HepG2 (cell line): Measurements from ENCODE around the gene NTN3. TPM values are rescaled to one million over a fixed set of nuclear protein-coding genes. Genes with fewer than 3 reads are reported as not detected.

Source experiments
- ATAC-seq: fragments of 200-7000 bp; cut with Tn5 transposase; 3 replicates; pipeline ENCODE4 v1.9.1; 2020; ENCODE audit warnings: mild to moderate bottlenecking, moderate library complexity
- BruUV-seq: library from RNA; stranded (reverse); fragments of 400-500 nt; replicated peaks from 2 replicates; lab custom pipeline; 2021; lab: Mats Ljungman, UMichigan
- CTCF ChIA-PET: fragments of 300-600 bp; formaldehyde crosslinking; extraction: SDS; loops from one replicate; lab custom pipeline; 2021; ENCODE audit warnings: low total read pairs, inconsistent platforms, low intra/inter-chr PET ratio; lab: Yijun Ruan, JAX
- POLR2A ChIA-PET: fragments of 350-600 bp; sonication (Branson Sonifier 250); formaldehyde crosslinking; loops from one replicate; lab custom pipeline; 2020; ENCODE audit warnings: antibody characterized with exemption, inconsistent platforms; lab: Yijun Ruan, JAX
- DNase-seq: peaks from one replicate; pipeline ENCODE4 v3.0.0-alpha.2; 2015; ENCODE audit warnings: low spot score
- FAIRE-seq: peaks from 3 replicates; lab custom pipeline; 2011; peaks lifted over from hg19 to GRCh38; lab: Jason Lieb, UNC
- H2AFZ ChIP-seq: one replicate; pipeline ENCODE4 v1.6.1; 2011; ENCODE audit warnings: low read length, inconsistent platforms
- H3K27ac ChIP-seq: fragments of 300-600 bp; 3 replicates; pipeline ENCODE4 v1.8.0; 2011; ENCODE audit warnings: mixed run types, mild to moderate bottlenecking, mixed read lengths, low read length, inconsistent platforms; ENCODE audit not compliant: insufficient read depth; ENCODE audit errors: extremely low read length
- H3K27me3 ChIP-seq, 2 experiments: fragments of 200-600 bp in 1 of 2; 2 replicates in 1 of 2; 3 replicates in 1 of 2; pipeline versions ENCODE4 v1.6.0 to v1.8.0; 2011; ENCODE audit warnings: low read length in 2 of 2, mild to moderate bottlenecking in 2 of 2, moderate library complexity in 2 of 2, inconsistent platforms in 1 of 2; ENCODE audit not compliant: insufficient read depth in 2 of 2, control insufficient read depth in 1 of 2
- H3K36me3 ChIP-seq, 2 experiments: fragments of 200-600 bp in 1 of 2; replicated peaks in 1 of 2; 2 replicates in 1 of 2; 3 replicates in 1 of 2; pipeline versions ENCODE4 v1.5.1 to v1.8.0; 2011; ENCODE audit warnings: low read length in 2 of 2, inconsistent platforms in 1 of 2; ENCODE audit not compliant: insufficient read depth in 2 of 2, control insufficient read depth in 1 of 2
- H3K4me1 ChIP-seq: 2 replicates; pipeline ENCODE4 v1.5.1; 2012; ENCODE audit warnings: low read length, inconsistent platforms; ENCODE audit not compliant: insufficient read depth
- H3K4me2 ChIP-seq: 2 replicates; pipeline ENCODE4 v1.6.0; 2011; ENCODE audit warnings: low read depth, low read length, inconsistent platforms
- H3K4me3 ChIP-seq, 3 experiments: fragments of 200-600 bp in 1 of 3; sonication (generic), shearing (Covaris generic) in 1 of 3; replicated peaks in 1 of 3; 2 replicates each; pipeline ENCODE4 v1.5.1; 2011 to 2016; ENCODE audit warnings: low read length in 3 of 3, inconsistent platforms in 2 of 3, low read depth in 2 of 3, mild to moderate bottlenecking in 2 of 3, control low read depth in 1 of 3, mixed read lengths in 1 of 3; ENCODE audit not compliant: insufficient read depth in 1 of 3
- H3K79me2 ChIP-seq: one replicate; pipeline ENCODE4 v1.6.1; 2011; ENCODE audit warnings: low read length, inconsistent platforms; ENCODE audit not compliant: insufficient read depth
- H3K9ac ChIP-seq: 2 replicates; pipeline ENCODE4 v1.6.0; 2011; ENCODE audit warnings: mild to moderate bottlenecking, low read depth, low read length, inconsistent platforms; ENCODE audit not compliant: insufficient read depth
- H3K9me3 ChIP-seq: 2 replicates; pipeline ENCODE4 v1.5.1; 2012; ENCODE audit warnings: mild to moderate bottlenecking, low read length
- H4K20me1 ChIP-seq: 2 replicates; pipeline ENCODE4 v1.6.0; 2011; ENCODE audit warnings: inconsistent platforms, mild to moderate bottlenecking, low read length, moderate library complexity; ENCODE audit not compliant: insufficient read depth
- CAMTA2 ChIP-seq: sonication (generic); formaldehyde crosslinking; IDR thresholded peaks from 2 replicates; pipeline ENCODE4 v1.4.0; 2020; ENCODE audit warnings: mild to moderate bottlenecking, missing genetic modification reagents, borderline replicate concordance
- EZH2 ChIP-seq: conservative IDR thresholded peaks from 2 replicates; pipeline ENCODE4 v1.6.1; 2012; ENCODE audit warnings: mild to moderate bottlenecking, low read depth, low read length, moderate library complexity
- KDM5A ChIP-seq: fragments of 200-600 bp; sonication (generic); IDR thresholded peaks from 2 replicates; pipeline ENCODE4 v1.7.0; 2018; ENCODE audit warnings: antibody characterized with exemption, mild to moderate bottlenecking, low read length, borderline replicate concordance
- NCOA1 ChIP-seq: sonication (generic); formaldehyde crosslinking; IDR thresholded peaks from 2 replicates; pipeline ENCODE4 v1.9.0; 2021; ENCODE audit warnings: missing genetic modification reagents
- PAXIP1 ChIP-seq: sonication (generic); formaldehyde crosslinking; conservative IDR thresholded peaks from 2 replicates; pipeline ENCODE4 v1.4.0; 2020; ENCODE audit warnings: mild to moderate bottlenecking, missing genetic modification reagents, moderate library complexity
- RFXANK ChIP-seq: IDR thresholded peaks from 2 replicates; pipeline ENCODE4 v1.6.1; 2016
- SMAD3 ChIP-seq: sonication (generic); formaldehyde crosslinking; IDR thresholded peaks from 2 replicates; pipeline ENCODE4 v1.4.0; 2020; ENCODE audit warnings: missing genetic modification reagents
- TP53 ChIP-seq: sonication (generic); formaldehyde crosslinking; conservative IDR thresholded peaks from 2 replicates; pipeline ENCODE4 v1.4.0; 2020; ENCODE audit warnings: missing genetic modification reagents
- ZBTB8A ChIP-seq: sonication (generic); formaldehyde crosslinking; IDR thresholded peaks from 2 replicates; pipeline ENCODE4 v1.4.0; 2020; ENCODE audit warnings: mild to moderate bottlenecking, low read depth, missing genetic modification reagents, borderline replicate concordance
- ZNF274 ChIP-seq: sonication (generic); formaldehyde crosslinking; IDR thresholded peaks from 2 replicates; pipeline ENCODE4 v1.5.1; 2020; ENCODE audit warnings: mild to moderate bottlenecking, missing genetic modification reagents
- ZNF660 ChIP-seq: sonication (generic); formaldehyde crosslinking; IDR thresholded peaks from 2 replicates; pipeline ENCODE4 v1.5.1; 2020; ENCODE audit warnings: mild to moderate bottlenecking, low read depth, missing genetic modification reagents, borderline replicate concordance
- ZNF678 ChIP-seq: sonication (generic); formaldehyde crosslinking; IDR thresholded peaks from 2 replicates; pipeline ENCODE4 v1.4.0; 2020; ENCODE audit warnings: mild to moderate bottlenecking, missing genetic modification reagents
- ZNF737 ChIP-seq: sonication (generic); formaldehyde crosslinking; IDR thresholded peaks from 2 replicates; pipeline ENCODE4 v1.5.0; 2020; ENCODE audit warnings: missing genetic modification reagents, mild to moderate bottlenecking, borderline replicate concordance
- WGBS: methylation state at CpG from one replicate; pipeline ENCODE4 v1.1.6; 2017; ENCODE audit warnings: low lambda C conversion rate; 5-methylcytosine and 5-hydroxymethylcytosine counted together
- in situ Hi-C: cut with HindIII; loops from 2 replicates; pipeline ENCODE4 v1.10.0; 2017; ENCODE audit warnings: low pct_unique_long_range_greater_than_20kb; ENCODE audit not compliant: extremely low pct_ligation_motif_present
- intact Hi-C: fragments of 100-400 bp; cut with micrococcal nuclease; formaldehyde crosslinking; loops from one replicate; pipeline ENCODE4 v1.10.0; 2022; ENCODE audit not compliant: unreplicated experiment
- polyA plus RNA-seq, 8 experiments: library from polyadenylated mRNA; depleted of rRNA in 3 of 8; stranded (reverse) in 7 of 8; unstranded in 1 of 8; fragments of >200 nt; fragmentation: Illumina TruSeq in 4 of 8; extraction: Trizol in 4 of 8; gene quantifications; 2 replicates each; pipeline versions ENCODE4 v1.2.1 to v1.2.3, GENCODE V29; 2011 to 2016; ENCODE audit warnings: low read depth in 4 of 8, missing spikeins in 1 of 8, mixed read lengths in 1 of 8; ENCODE audit not compliant: insufficient read depth in 1 of 8
- total RNA-seq, 5 experiments: library from RNA; depleted of rRNA; stranded (reverse); fragments of >200 nt; fragmentation: Illumina TruSeq; extraction: Trizol; gene quantifications; 2 replicates each; pipeline ENCODE4 v1.2.3, GENCODE V29; 2016; ENCODE audit warnings: low read depth in 1 of 5
- TF ChIP-seq, protein P1 (sequence below): sonication (generic); formaldehyde crosslinking; IDR thresholded peaks from 2 replicates; pipeline ENCODE4 v1.9.0; 2022; ENCODE audit warnings: low read depth, missing genetic modification reagents
- TF ChIP-seq, protein P2 (sequence below): sonication (generic); formaldehyde crosslinking; IDR thresholded peaks from 2 replicates; pipeline ENCODE4 v1.4.0; 2020; ENCODE audit warnings: missing genetic modification reagents

NTN3 gene
- total and polyA plus RNA-seq, 2 of the 13 experiments (the other 11 are each of a cell fraction or from before 2014, with no cell fraction given), result 0.09 to 0.20 TPM

- ATAC-seq (no peak), DNase-seq (no peak), FAIRE-seq (no peak)
- WGBS, result 40% methylated on average over 3 of the region's 9 CpGs
- Histone ChIP-seq H3K4me3 (peak overlapping the region; percentile 26 to 85 (median 38); a peak in 4 of 6 replicates), H3K4me1 (peaks cover 52% of the 10 kb centered on the region), H4K20me1 (no peaks in the 10 kb centered on the region; the same call in 1 of the 2 replicates), H3K36me3 (no peaks in the 10 kb centered on the region), H3K27me3 (peaks cover 8 to 25% of the 10 kb centered on the region in 2 experiments), H3K27ac (no peak overlapping the region), H3K9ac (no peak overlapping the region), H2AFZ (no peak overlapping the region), H3K79me2 (no peaks in the 10 kb centered on the region), H3K9me3 (no peaks in the 10 kb centered on the region), H3K4me2 (peak overlapping the region; percentile 89; the same call in 1 of the 2 replicates)
- ChIA-PET CTCF (no interaction called here), POLR2A (interaction anchor here (1.3 to 1.4 kb wide), 2 partner anchors 11 to 40 kb away, joined by 3 to 4 read pairs; partner anchors contain the start of gene TEDC2)
- intact Hi-C loops, result loop anchor here (5.0 kb wide), 1 partner anchor 38 kb away; no protein-coding TSS in a partner anchor
- in situ Hi-C loops, result no loop called here
- no TSS peak for BruUV-seq
- TF ChIP-seq ZNF274, result no peak
- 0 out of 2 replicates have a peak, but pooled peaks have one; percentile 27 for TF ChIP-seq CAMTA2 (CRISPR knock-in tag)
- TF ChIP-seq, protein P1, sequence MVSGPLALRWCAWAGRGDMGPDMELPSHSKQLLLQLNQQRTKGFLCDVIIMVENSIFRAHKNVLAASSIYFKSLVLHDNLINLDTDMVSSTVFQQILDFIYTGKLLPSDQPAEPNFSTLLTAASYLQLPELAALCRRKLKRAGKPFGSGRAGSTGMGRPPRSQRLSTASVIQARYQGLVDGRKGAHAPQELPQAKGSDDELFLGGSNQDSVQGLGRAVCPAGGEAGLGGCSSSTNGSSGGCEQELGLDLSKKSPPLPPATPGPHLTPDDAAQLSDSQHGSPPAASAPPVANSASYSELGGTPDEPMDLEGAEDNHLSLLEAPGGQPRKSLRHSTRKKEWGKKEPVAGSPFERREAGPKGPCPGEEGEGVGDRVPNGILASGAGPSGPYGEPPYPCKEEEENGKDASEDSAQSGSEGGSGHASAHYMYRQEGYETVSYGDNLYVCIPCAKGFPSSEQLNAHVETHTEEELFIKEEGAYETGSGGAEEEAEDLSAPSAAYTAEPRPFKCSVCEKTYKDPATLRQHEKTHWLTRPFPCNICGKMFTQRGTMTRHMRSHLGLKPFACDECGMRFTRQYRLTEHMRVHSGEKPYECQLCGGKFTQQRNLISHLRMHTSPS (CRISPR knock-in tag), result no peak
- no peak for TF ChIP-seq PAXIP1
- no peak for TF ChIP-seq KDM5A
- TF ChIP-seq, protein P2, sequence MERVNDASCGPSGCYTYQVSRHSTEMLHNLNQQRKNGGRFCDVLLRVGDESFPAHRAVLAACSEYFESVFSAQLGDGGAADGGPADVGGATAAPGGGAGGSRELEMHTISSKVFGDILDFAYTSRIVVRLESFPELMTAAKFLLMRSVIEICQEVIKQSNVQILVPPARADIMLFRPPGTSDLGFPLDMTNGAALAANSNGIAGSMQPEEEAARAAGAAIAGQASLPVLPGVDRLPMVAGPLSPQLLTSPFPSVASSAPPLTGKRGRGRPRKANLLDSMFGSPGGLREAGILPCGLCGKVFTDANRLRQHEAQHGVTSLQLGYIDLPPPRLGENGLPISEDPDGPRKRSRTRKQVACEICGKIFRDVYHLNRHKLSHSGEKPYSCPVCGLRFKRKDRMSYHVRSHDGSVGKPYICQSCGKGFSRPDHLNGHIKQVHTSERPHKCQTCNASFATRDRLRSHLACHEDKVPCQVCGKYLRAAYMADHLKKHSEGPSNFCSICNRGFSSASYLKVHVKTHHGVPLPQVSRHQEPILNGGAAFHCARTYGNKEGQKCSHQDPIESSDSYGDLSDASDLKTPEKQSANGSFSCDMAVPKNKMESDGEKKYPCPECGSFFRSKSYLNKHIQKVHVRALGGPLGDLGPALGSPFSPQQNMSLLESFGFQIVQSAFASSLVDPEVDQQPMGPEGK, result 0 out of 2 replicates have a peak, but pooled peaks have one; percentile 25
- TF ChIP-seq ZBTB8A, result no peak
- TF ChIP-seq RFXANK (CRISPR knock-in tag), result no peak
- TF ChIP-seq ZNF678, result no peak
- no peak for TF ChIP-seq NCOA1
- no peak for TF ChIP-seq TP53 (CRISPR knock-in tag)
- TF ChIP-seq ZNF737 (CRISPR knock-in tag), result no peak
- TF ChIP-seq SMAD3 (CRISPR knock-in tag), result no peak
- TF ChIP-seq EZH2, result peak; percentile 68; the same call in 1 of the 2 replicates
- no peak for TF ChIP-seq ZNF660 (CRISPR knock-in tag)
These were observed 488 bp upstream of the NTN3 start for GRCh38 chr16:2470603-2471015.
